Transverse colon (tissue), 4 donors: Measurements from ENCODE around the gene PTPRD. TPM values are rescaled to one million over a fixed set of nuclear protein-coding genes. Genes with fewer than 3 reads are reported as not detected.

Experiments
- DNase-seq: peaks from one replicate; pipeline ENCODE4 v3.0.0-alpha.2; 2019
- H3K27ac ChIP-seq, 4 donors: fragments of 200-600 bp; sonication (generic); 2 replicates each; pipeline ENCODE4 v1.5.1; 2016 to 2018; ENCODE audit warnings: inconsistent platforms in 4 of 4
- H3K27me3 ChIP-seq: fragments of 200-600 bp; sonication (generic); 2 replicates; pipeline ENCODE4 v1.5.1; 2017; ENCODE audit warnings: inconsistent platforms
- H3K36me3 ChIP-seq, 4 donors: fragments of 200-600 bp; sonication (generic); 2 replicates each; pipeline ENCODE4 v1.5.1; 2017 to 2019; ENCODE audit warnings: inconsistent platforms in 4 of 4
- H3K4me1 ChIP-seq, 4 donors: fragments of 200-600 bp; sonication (generic); 2 replicates each; pipeline ENCODE4 v1.5.1; 2017 to 2020; ENCODE audit warnings: inconsistent platforms in 4 of 4
- H3K4me3 ChIP-seq, 4 donors: fragments of 200-600 bp; sonication (generic); 1 replicate in 1 of 4; 2 replicates in 3 of 4; pipeline versions ENCODE4 v1.5.1 to v1.6.1; 2017 to 2019; ENCODE audit warnings: inconsistent platforms in 4 of 4
- H3K9me3 ChIP-seq, 2 donors: fragments of 200-600 bp; sonication (generic); 2 replicates each; pipeline ENCODE4 v1.5.1; 2017 to 2019; ENCODE audit warnings: inconsistent platforms in 2 of 2
- EP300 ChIP-seq: sonication (generic); formaldehyde crosslinking; IDR thresholded peaks from one replicate; pipeline ENCODE4 v1.6.1; 2017; ENCODE audit warnings: antibody characterized with exemption, low read depth
- POLR2A ChIP-seq: fragments of 450-650 bp; IDR thresholded peaks from one replicate; pipeline ENCODE4 v1.6.1; 2016; ENCODE audit warnings: antibody characterized with exemption, mild to moderate bottlenecking, moderate library complexity
- POLR2AphosphoS5 ChIP-seq, 3 donors: sonication (generic); formaldehyde crosslinking; IDR thresholded peaks; one replicate each; pipeline ENCODE4 v1.6.1; 2016; ENCODE audit warnings: antibody characterized with exemption in 3 of 3
- WGBS, 2 donors: methylation state at CpG; one replicate each; pipeline ENCODE4 v1.1.5; 2018; ENCODE audit warnings: low coverage in 1 of 2; 5-methylcytosine and 5-hydroxymethylcytosine counted together
- in situ Hi-C, 4 donors: fragments of 200-750 bp; cut with MboI; loops; one replicate each; pipeline versions ENCODE4 v1.15.0 to v1.15.1; 2017; ENCODE audit warnings: low sequenced_read_pairs in 3 of 4, low pct_ligation_motif_present in 1 of 4, low pct_unique_long_range_greater_than_20kb in 1 of 4
- intact Hi-C: fragments of 100-400 bp; cut with DNase I; formaldehyde crosslinking; loops from one replicate; pipeline ENCODE4 v1.15.1; 2023; ENCODE audit warnings: low total_unique reads
- total RNA-seq, 4 donors: library from RNA; depleted of rRNA; stranded (reverse); fragments of >200 nt; gene quantifications; one replicate each; pipeline ENCODE4 v1.1.0, GENCODE V29; 2016
- TF ChIP-seq, protein P1 (sequence below), 5 experiments: fragments of 200-600 bp in 3 of 5; fragments of 450-650 bp in 2 of 5; sonication (generic) in 3 of 5; IDR thresholded peaks; 1 replicate in 2 of 5; 2 replicates in 3 of 5; pipeline ENCODE4 v1.5.1; 2016 to 2017; ENCODE audit warnings: antibody characterized with exemption in 5 of 5, inconsistent platforms in 3 of 5, mild to moderate bottlenecking in 2 of 5, moderate library complexity in 1 of 5

PTPRD gene
- total RNA-seq, 4 donors from 2014 or later = 43.0 to 115 (median 79.1) TPM

DNA sequence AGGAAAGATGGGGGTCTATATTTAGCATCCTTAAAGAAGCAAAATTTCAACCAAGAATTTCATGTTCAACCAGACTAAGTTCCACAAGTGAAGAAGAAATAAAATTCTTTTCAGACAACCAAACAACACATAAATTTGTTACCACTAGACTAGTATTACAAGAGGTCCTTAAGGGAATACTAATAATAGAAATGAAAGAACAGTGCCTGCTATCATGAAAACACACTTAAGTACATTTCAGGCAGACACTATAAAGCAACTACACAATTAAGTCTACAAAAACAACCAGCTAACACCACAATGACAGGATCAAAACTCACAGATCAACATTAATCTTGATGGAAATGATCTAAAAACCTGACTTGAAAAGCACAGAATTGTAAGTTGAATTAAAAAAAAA lies 477.2 kb downstream of the PTPRD start:
- no peak for TF ChIP-seq POLR2A
- TF ChIP-seq, protein P1, sequence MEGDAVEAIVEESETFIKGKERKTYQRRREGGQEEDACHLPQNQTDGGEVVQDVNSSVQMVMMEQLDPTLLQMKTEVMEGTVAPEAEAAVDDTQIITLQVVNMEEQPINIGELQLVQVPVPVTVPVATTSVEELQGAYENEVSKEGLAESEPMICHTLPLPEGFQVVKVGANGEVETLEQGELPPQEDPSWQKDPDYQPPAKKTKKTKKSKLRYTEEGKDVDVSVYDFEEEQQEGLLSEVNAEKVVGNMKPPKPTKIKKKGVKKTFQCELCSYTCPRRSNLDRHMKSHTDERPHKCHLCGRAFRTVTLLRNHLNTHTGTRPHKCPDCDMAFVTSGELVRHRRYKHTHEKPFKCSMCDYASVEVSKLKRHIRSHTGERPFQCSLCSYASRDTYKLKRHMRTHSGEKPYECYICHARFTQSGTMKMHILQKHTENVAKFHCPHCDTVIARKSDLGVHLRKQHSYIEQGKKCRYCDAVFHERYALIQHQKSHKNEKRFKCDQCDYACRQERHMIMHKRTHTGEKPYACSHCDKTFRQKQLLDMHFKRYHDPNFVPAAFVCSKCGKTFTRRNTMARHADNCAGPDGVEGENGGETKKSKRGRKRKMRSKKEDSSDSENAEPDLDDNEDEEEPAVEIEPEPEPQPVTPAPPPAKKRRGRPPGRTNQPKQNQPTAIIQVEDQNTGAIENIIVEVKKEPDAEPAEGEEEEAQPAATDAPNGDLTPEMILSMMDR (IDR thresholded peaks at IDR 0.05) = no peak
- no peak for TF ChIP-seq EP300
- TF ChIP-seq POLR2AphosphoS5 (IDR thresholded peaks at IDR 0.05) = no peak
- in situ Hi-C loops = no loop called here
- no peak overlapping the region for H3K27ac ChIP-seq
- no peaks in the 10 kb centered on the region for H3K27me3 ChIP-seq
- no peaks in the 10 kb centered on the region for H3K36me3 ChIP-seq
- no peaks in the 10 kb centered on the region for H3K9me3 ChIP-seq
- DNase-seq = no peak
- H3K4me3 ChIP-seq = no peak overlapping the region
- intact Hi-C loops = no loop called here
- H3K4me1 ChIP-seq = no peaks in the 10 kb centered on the region

DNA sequence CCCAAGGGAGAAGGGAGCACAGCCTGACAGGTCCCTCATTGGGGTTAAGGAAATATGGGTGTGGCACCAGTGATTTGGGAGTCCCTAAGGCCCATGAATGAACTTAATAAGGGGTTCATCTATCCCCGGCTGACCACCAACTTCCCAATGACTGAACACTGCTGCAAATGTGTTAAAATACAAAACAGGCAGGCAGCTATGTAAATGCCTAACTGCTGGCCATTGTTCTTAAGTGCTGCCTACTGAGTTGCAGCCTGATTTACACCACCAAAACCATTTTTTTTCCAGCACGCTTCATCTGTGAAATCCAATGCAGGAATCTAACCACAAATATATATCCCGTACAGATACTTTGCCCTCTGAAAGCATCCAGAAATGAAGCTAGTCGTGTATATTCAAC lies 478.5 kb downstream of the PTPRD start:
- Histone ChIP-seq H3K9me3 (no peaks in the 10 kb centered on the region), H3K36me3 (no peaks in the 10 kb centered on the region), H3K4me1 (no peaks in the 10 kb centered on the region), H3K27me3 (no peaks in the 10 kb centered on the region), H3K4me3 (no peak overlapping the region), H3K27ac (no peak overlapping the region)
- 77 to 83% methylated on average over 1 to 4 of the region's 4 CpGs for WGBS, 2 donors
- intact Hi-C loops = no loop called here
- TF ChIP-seq POLR2AphosphoS5 (IDR thresholded peaks at IDR 0.05) (no peak), EP300 (no peak), POLR2A (no peak)
- TF ChIP-seq, protein P1 (IDR thresholded peaks at IDR 0.05) = no peak
- in situ Hi-C loops = no loop called here
- no peak for DNase-seq

DNA sequence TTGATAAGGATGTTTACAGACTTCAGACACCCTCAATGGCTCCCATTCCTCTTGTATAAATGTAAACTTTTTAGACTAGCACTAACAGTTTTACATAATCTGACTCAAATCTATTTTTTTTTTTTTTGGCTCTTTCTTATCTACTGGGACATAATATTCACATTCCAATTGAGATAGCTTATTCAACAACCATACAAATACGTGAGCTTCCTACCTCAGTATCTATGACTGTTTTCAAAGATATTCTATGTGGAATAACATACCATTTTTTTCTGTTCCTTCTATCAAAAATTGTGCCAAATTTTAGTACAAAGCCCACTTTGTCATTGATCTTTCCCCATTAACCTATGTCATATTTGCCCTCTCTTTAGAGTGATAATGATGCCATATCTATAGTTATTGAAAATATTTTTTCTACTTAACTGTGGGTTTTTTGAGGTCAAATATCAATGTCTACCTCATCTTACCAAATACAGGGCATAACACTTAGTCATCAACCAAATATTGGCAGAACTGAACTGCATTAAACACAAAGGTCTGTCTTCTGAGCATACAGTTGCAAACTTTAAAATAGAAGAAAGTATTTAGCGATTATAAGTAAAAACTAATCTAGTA lies 482.6 kb downstream of the PTPRD start:
- no peak for DNase-seq
- Histone ChIP-seq H3K4me1 (no peaks in the 10 kb centered on the region), H3K27me3 (no peaks in the 10 kb centered on the region), H3K27ac (no peak overlapping the region), H3K9me3 (no peaks in the 10 kb centered on the region), H3K36me3 (no peaks in the 10 kb centered on the region), H3K4me3 (no peak overlapping the region)
- 48 to 52% methylated on average over 2 of the region's 2 CpGs for WGBS, 2 donors
- in situ Hi-C loops (no loop called here), intact Hi-C loops (no loop called here)
- TF ChIP-seq, protein P1 (IDR thresholded peaks at IDR 0.05) = no peak
- TF ChIP-seq EP300 = no peak
- TF ChIP-seq POLR2AphosphoS5 (IDR thresholded peaks at IDR 0.05) = no peak
- TF ChIP-seq POLR2A = no peak

DNA sequence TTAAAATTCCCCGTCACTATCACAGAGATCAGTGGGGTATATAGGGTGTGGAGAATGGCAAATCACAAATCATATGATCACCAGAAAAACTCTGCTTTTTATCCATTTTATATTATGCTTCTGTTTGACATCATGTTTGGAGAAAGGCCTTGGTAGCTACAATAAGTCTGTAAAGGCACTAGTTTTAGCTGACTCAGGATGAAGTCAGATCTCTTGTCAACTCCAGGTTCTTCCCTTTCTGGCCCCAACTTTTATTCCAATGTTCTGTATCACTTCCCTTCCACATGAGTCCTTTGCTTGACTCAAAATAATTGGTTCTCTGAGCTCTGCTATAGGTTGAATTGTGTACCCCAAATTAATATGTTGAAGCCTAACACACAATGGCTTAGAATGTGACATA lies 484.9 kb downstream of the PTPRD start:
- intact Hi-C loops (no loop called here), in situ Hi-C loops (no loop called here)
- TF ChIP-seq, protein P1 (IDR thresholded peaks at IDR 0.05) = no peak
- TF ChIP-seq POLR2A = no peak
- TF ChIP-seq POLR2AphosphoS5 (IDR thresholded peaks at IDR 0.05) = no peak
- no peak for TF ChIP-seq EP300
- Histone ChIP-seq H3K4me1 (no peaks in the 10 kb centered on the region), H3K27me3 (no peaks in the 10 kb centered on the region), H3K4me3 (no peak overlapping the region), H3K36me3 (no peaks in the 10 kb centered on the region), H3K9me3 (no peaks in the 10 kb centered on the region), H3K27ac (no peak overlapping the region)
- DNase-seq = no peak
- 70 to 80% methylated on average over 1 of the region's 1 CpG for WGBS, 2 donors
